CD4-positive, alpha-beta T cell treated with Interleukin-6 at 100 ng/mL for 8 hours (primary cell): Measurements from ENCODE around the gene DAGLB.
"Not testable (repeated sequence)": the region's sequence is repeated elsewhere in the genome, so short reads cannot be mapped to it uniquely, and the experiment has no call there.

ENCODE experiments used
- DNase-seq: peaks from one replicate; pipeline ENCODE4 v3.0.0-alpha.2; 2020; ENCODE audit warnings: mixed read lengths, low spot score

The DAGLB gene

DNA sequence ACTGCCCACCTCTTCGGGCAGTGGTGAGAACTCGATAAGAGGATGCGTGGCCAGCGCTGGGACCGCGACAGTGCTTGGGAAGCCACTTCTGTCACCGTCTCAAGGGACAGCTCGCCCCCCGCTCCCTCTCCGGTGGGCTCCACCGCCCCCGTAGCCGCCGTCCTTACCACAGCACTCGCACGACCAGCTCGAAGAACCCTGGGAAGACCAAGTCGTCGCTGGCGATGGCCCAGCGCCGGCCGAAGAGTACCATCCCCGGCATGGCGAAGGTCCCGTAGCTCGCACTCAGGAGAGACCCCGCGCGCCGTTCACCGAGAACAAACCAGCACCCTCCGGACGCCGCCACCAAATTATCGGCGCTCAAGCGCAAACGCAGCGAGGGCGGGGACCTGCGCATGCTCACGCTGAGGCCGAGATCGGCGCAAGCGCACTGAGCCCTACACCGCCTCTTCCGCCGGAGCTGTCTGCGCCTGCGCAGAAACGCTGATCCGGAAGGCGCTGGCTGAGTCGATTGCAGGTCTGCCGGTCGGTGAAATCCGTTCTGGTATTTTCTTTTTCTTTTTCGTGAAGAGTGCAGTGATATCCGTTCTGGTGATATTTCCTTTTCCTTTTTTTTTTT is at the start of gene DAGLB:
Gene DAGLB, minus strand, starts transcription at position 374 of the 619 bp plus-strand sequence. Its CDS starts 112 bp downstream, at position 262.
- DNase-seq = peak; percentile 95

- no peak for DNase-seq
Measured at GRCh38 chr7:6497637-6497905, 49.8 kb upstream of the DAGLB start.

DNA sequence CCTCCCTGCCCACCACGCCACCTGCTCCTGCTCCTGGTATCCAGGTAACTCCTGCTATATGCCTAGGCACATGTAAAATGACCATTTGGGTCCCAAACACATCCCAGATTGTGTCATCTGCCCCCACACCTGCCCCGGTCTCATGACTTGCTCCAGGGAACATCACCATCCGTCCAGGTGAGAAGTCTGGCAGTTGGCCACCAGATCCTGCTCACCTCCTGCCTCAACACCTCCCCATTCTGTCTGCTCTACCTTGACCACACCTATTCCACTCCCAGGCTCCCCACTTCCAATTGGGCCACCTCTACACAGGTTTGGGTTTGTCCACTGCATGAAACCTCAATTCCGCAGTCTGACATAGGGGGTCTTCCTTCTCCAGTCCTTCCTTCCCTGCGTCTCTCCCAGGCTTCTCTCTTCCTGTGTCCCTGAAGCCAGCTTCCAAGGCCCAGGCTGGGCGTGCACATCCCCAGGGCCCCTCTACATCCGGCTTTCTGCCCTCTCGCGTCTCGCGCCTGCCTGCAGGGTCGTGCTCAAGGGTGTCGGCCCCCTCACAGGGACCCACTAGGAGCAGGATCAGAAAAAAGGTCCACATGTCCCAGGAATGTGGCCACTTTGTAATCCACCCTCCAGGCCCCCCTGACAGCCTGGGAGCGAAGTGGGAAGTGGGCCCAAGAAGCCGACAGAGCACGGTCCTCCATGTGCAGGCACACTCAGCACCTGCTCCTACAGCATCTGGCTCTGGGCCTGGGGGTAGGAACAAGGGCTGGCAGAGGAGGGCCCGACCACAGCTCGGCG is 49.3 kb upstream of the DAGLB start:
- DNase-seq = no peak

- DNase-seq = no peak
Measured at GRCh38 chr7:6495597-6496262, 48.0 kb upstream of the DAGLB start.

DNA sequence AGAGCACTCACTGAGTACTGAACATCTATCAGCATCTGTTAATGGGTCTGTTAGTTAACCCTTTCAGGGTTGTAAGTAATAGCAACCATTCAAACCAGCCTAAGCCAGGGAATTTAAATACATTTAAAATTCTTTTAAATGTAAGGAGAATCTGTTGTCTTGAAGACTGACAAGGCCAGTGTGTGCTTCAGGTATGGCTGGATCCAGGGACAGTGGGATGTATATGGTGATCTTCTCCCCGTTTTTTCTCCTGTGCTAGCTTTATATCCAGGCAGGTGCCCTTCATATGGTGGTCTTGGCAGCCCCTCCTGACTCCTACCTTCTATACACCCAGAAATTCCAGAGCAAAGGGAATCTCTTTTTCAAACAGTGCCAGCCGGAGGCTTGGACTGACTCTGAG is 46.6 kb upstream of the DAGLB start:
- no peak for DNase-seq

DNA sequence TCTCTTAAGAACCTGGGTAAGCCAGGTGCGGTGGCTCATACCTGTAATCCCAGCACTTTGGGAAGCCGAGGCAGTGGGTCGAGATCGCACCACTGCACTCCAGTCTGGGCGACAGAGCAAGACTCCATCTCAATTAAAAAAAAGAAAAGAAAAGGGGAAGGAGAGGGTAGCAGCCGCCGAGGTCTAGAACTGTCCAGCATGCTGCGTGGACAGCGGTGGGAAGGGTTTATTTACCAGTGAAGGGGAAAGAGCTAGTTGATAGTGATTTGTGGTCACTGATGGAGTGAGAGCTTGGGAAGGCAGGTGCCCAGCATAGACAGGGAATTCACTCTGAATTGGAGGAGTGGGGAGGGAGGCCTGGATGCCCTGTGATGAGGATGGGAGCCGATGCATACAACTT is 43.4 kb upstream of the DAGLB start:
- no peak for DNase-seq

GRCh38 chr7:6489612-6490011 is 41.9 kb upstream of the DAGLB start:
- no peak for DNase-seq

DNA sequence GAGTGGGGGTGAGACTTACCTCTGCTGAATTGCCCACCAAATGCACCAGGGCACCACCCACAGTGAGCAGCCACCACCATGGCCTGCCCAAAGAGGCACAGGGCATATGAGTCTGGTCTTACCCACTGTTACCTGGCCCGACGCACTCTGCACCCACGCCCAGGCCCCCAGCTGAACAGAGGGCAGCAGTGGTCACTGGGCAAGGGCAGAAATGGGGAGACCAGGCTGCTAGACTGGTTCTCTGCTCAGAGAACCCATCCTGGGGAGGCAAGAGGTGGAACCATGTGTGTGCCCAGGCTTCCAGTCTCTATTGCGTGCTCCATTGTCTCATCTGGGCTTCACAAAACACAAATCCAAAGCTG is 39.4 kb upstream of the DAGLB start:
- no peak for DNase-seq

GRCh38 chr7:6486438-6487183 is 38.9 kb upstream of the DAGLB start:
- no peak for DNase-seq

GRCh38 chr7:6482743-6483119 is 35.0 kb upstream of the DAGLB start:
- no peak for DNase-seq

DNA sequence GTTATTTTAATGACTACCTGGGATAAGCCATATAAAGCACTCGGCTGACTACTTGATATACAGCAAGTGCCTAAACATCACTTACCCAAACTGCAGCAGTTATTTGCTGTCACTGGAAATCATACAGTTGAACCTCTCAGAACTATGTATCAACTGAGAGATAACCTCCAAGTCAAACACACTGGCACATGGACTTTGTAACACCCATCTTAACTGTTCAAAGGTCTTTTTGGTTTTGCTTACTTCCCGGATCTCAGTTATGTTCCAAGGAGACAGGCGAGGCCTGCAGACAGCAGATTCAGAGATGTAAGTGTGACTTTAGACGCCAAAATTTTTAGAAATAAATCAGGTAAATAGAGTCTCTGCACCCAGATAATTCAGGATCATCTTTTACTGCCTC is 34.6 kb upstream of the DAGLB start:
- DNase-seq = no peak

- DNase-seq = no peak
Measured at GRCh38 chr7:6481445-6481844, 33.7 kb upstream of the DAGLB start.

DNA sequence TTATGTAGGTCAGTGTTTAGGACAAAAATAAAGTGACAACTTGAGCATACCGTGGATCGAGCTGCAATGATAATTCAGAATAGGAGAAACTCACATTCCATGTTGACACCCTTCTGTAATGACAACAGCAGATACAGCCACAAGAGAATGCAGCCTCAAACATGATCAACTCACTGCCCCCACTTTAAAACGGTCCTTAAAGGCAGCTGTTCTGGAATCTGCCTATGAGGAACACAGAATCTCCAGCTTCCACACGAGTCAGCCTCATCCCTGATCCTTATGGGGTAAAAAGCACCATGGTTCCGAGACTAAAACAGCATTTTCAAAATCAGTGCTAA is 32.5 kb upstream of the DAGLB start:
- no peak for DNase-seq

DNA sequence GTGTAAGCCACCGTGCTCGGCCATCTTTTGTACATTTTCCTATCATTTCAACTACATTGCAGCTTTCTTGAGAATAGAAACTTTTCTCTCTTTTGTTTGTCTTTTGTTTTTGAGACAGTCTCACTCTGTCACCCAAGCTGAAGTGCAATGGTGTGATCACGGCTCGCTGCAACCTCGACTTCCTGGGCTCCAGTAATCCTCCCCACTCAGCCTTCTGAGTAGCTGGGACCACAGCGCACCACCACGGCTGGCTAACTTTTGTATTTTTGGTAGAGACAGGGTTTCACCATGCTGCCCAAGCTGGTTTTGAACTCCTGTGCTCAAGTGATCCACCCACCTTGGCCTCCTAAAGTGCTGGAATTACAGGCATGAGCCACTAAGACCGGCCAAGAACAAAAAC is 31.3 kb upstream of the DAGLB start:
- DNase-seq = no peak

DNA sequence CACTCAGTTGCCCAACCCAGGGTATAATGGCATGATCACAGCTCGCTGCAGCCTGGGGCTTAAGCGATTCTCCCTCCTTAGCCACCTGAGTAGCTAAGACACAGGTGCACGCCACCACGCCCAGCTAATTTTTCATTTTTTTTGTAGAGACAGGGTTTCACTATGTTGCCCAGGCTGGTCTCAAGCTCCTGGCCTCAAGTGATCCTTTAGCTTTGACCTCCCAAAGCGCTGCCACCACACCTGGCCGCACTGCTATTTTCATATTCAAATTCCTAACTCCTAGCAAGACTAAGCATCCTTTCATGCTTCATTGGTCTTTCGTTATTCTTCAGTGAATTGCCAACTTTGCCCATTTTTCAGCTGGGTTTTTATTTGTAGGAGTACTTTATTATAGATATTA is 30.4 kb upstream of the DAGLB start:
- DNase-seq = no peak

- DNase-seq = no peak
Measured at GRCh38 chr7:6477318-6477660, 29.5 kb upstream of the DAGLB start.

GRCh38 chr7:6476596-6477317 is 29.0 kb upstream of the DAGLB start:
- no peak for DNase-seq

GRCh38 chr7:6475433-6476186 is 27.9 kb upstream of the DAGLB start:
- DNase-seq = no peak

DNA sequence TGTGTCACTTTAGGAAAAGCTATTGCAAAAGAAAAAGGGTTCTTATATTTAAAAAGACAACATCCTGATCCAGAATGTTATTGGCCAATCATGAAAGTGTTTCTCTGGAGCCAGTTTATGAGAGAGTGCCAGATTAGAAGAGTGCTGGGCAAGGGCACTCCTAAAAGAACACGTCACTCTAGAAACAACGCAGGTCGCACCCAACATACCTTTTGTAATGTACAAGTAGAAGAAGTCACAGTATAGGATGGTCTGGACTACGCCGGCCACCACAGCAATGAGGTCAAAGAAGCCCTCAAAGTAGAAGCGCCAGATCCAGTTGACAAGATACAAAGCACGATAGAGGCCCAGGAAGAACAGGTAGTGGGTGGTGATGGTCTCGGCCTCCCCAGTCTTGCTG is 18.1 kb upstream of the DAGLB start:
- no peak for DNase-seq

- DNase-seq = not testable (repeated sequence)
Measured at GRCh38 chr7:6463609-6464008, 15.9 kb upstream of the DAGLB start.

DNA sequence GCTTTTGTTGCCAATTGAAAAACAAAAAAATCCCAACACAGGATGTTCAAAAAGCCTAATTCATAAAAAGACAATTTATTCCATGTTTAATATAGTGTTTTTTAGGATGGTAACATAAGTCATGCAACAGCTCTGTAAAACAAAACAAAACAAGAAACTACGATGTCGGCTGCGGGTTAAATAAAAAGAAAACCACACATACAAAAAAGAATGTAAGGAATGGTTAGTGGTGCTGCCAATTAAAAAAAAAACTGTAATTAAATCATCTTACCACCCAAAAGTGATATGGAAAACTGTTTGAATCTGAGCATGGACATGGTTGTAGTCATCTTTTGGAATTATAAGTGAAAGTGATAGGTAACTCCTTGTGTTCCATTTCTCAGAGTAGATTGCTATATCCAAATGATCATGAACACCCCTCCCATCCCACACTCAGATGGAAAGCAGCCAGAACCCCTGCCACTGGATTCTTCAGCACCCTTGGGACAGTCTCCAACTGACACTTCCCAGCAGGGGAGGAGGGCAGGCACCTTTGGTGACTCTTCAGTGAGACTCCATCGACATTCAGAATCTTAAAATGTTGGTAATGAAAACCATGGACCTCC is 14.3 kb upstream of the DAGLB start:
- DNase-seq = no peak
